IMR-90 (cell line): Measurements from ENCODE around the gene MEF2D.

Experiments
- CTCF ChIP-seq: conservative IDR thresholded peaks from 2 replicates; pipeline ENCODE4 v1.5.1; 2012; ENCODE audit warnings: mild to moderate bottlenecking, low read depth, low read length, improper control_type of control experiment
- ELK1 ChIP-seq: fragments of 150-350 bp; IDR thresholded peaks from 2 replicates; pipeline ENCODE4 v1.6.1; 2016; ENCODE audit warnings: low read depth, mild to moderate bottlenecking, low read length, moderate library complexity, borderline replicate concordance
- MAFK ChIP-seq: IDR thresholded peaks from 2 replicates; pipeline ENCODE4 v1.6.1; 2012; ENCODE audit warnings: low read depth, low read length, improper control_type of control experiment
- MAZ ChIP-seq: IDR thresholded peaks from 2 replicates; pipeline ENCODE4 v1.6.1; 2012; ENCODE audit warnings: low read depth, mild to moderate bottlenecking, low read length, improper control_type of control experiment, moderate library complexity, borderline replicate concordance
- MXI1 ChIP-seq: IDR thresholded peaks from 2 replicates; pipeline ENCODE4 v1.6.1; 2012; ENCODE audit warnings: low read depth, mild to moderate bottlenecking, low read length, moderate library complexity, borderline replicate concordance
- POLR2A ChIP-seq: IDR thresholded peaks from 2 replicates; pipeline ENCODE4 v1.6.1; 2012; ENCODE audit warnings: mild to moderate bottlenecking, low read depth, low read length
- RAD21 ChIP-seq: IDR thresholded peaks from 2 replicates; pipeline ENCODE4 v1.6.1; 2012; ENCODE audit warnings: low read length, improper control_type of control experiment
- RCOR1 ChIP-seq: IDR thresholded peaks from 2 replicates; pipeline ENCODE4 v1.6.1; 2012; ENCODE audit warnings: mild to moderate bottlenecking, low read length, improper control_type of control experiment; ENCODE audit not compliant: insufficient replicate concordance
- RFX5 ChIP-seq: IDR thresholded peaks from 2 replicates; pipeline ENCODE4 v1.8.0; 2012; ENCODE audit warnings: low read depth, mild to moderate bottlenecking, low read length, moderate library complexity
- SMC3 ChIP-seq: fragments of 150-350 bp; IDR thresholded peaks from 2 replicates; pipeline ENCODE4 v1.6.1; 2016; ENCODE audit warnings: low read depth, mild to moderate bottlenecking, antibody characterized with exemption, low read length, moderate library complexity

- peak; percentile 100 for TF ChIP-seq MXI1
- peak; percentile 62 for TF ChIP-seq POLR2A
- no peak for TF ChIP-seq CTCF
- TF ChIP-seq RFX5, result no peak
- no peak for TF ChIP-seq MAFK
- TF ChIP-seq RCOR1, result peak; percentile 96
- peak; percentile 100 for TF ChIP-seq MAZ
- TF ChIP-seq SMC3, result peak; percentile 27; the same call in 1 of the 2 replicates
- peak; percentile 25 for TF ChIP-seq RAD21
- TF ChIP-seq ELK1, result no peak
Measured at GRCh38 chr1:156475568-156476500, 24.7 kb downstream of the MEF2D start.
